GM20000 (cell line): ENCODE data around the gene LILRA2.
"Not testable (repeated sequence)": the region's sequence is repeated elsewhere in the genome, so short reads cannot be mapped to it uniquely, and the experiment has no call there.

Experiments
- DNase-seq: peaks from one replicate; pipeline ENCODE4 v3.0.0; 2012; ENCODE audit warnings: low spot score
- TF ChIP-seq, protein P1 (sequence below): IDR thresholded peaks from 2 replicates; pipeline ENCODE4 v1.5.1; 2012; ENCODE audit warnings: mild to moderate bottlenecking, control low read depth; ENCODE audit errors: extremely low read depth, missing control alignments

The LILRA2 gene

DNA sequence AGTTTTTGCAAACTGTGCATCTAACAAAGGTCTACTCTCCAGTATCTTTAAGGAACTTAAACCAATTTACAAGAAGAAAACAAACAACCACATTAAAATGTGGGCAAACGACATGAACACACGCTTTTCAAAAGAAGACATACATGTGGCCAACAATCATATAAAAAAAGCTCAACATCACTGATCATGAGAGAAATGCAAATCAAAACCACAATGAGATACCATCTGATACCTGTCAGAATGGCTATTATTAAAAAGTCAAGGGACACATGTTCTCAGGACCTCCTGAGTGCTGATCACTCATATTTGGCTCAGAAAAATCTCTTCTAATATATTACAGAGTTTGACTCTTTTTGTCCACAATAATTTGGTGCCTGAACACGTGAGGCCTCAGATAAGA lies 42.5 kb downstream of the LILRA2 start:
- no peak for DNase-seq
- TF ChIP-seq, protein P1, sequence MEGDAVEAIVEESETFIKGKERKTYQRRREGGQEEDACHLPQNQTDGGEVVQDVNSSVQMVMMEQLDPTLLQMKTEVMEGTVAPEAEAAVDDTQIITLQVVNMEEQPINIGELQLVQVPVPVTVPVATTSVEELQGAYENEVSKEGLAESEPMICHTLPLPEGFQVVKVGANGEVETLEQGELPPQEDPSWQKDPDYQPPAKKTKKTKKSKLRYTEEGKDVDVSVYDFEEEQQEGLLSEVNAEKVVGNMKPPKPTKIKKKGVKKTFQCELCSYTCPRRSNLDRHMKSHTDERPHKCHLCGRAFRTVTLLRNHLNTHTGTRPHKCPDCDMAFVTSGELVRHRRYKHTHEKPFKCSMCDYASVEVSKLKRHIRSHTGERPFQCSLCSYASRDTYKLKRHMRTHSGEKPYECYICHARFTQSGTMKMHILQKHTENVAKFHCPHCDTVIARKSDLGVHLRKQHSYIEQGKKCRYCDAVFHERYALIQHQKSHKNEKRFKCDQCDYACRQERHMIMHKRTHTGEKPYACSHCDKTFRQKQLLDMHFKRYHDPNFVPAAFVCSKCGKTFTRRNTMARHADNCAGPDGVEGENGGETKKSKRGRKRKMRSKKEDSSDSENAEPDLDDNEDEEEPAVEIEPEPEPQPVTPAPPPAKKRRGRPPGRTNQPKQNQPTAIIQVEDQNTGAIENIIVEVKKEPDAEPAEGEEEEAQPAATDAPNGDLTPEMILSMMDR: no peak

DNA sequence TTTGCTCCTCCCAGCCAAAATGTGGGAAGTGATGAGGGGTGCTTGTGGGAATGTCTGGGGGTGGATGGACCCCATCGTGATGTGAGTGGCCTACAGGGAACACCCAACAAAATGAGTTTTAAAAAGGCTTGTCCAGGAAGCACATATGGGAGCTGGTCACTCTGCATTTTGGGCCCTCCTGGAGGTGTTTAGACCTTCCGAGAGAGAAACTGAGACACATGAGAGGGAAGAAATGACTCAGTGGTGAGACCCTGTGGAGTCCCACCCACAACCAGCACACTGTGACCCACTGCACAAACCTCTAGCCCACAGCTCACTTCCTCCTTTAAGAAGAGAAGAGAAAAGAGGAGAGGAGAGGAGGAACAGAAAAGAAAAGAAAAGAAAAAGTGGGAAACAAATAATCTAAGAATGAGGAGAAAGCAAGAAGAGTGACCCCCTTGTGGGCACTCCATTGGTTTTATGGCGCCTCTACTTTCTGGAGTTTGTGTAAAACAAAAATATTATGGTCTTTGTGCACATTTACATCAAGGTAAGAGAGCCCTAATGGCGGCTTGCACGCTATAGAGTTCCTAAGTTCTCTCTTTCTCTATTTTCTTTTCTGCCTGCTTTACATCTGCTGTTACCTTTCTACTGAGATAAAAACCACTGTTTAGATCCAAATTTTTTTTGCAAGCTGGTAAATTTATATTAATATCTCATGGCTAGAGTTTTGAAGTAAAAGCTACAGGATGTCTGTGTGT lies 43.4 kb downstream of the LILRA2 start:
- DNase-seq: peak; percentile 64
- TF ChIP-seq, protein P1: no peak

DNA sequence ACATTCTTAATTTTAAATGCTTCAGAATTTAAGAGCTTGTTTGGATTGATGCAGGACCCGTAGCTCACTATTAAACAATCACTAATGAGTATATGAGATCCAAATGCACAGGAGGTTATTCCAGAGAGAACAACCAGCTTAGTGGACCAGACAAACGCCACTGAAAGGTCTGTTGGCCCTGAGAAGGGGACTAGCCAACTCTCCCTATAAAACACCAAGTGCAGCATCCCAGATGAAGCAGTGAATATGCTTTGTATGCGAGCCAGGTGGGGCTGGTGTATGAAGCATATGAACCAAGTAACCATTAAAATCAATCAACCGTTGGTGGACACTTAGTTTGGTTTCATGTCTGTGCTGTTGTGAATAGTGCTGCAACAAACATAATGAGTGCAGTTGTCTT lies 46.9 kb downstream of the LILRA2 start:
- TF ChIP-seq, protein P1: no peak
- no peak for DNase-seq

DNA sequence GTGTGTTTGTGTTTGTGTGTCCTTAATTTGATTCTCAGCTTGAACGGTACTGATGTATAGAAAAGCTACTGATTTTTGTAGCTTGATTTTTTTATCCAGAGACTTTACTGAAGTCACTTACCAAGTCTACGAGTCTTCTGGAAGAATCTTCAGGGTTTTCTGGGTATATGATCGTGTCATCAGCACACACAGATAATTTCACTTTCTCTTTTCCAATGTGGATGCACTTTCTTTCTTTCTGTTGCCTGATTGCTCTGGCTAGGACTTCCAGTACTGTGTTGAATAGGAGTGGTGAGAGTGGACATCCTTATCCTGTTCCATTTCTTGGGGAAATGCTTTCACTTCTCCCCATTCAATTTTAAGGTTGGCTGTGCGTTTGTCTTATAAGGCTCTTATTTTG lies 48.8 kb downstream of the LILRA2 start:
- TF ChIP-seq, protein P1: no peak
- DNase-seq: no peak

DNA sequence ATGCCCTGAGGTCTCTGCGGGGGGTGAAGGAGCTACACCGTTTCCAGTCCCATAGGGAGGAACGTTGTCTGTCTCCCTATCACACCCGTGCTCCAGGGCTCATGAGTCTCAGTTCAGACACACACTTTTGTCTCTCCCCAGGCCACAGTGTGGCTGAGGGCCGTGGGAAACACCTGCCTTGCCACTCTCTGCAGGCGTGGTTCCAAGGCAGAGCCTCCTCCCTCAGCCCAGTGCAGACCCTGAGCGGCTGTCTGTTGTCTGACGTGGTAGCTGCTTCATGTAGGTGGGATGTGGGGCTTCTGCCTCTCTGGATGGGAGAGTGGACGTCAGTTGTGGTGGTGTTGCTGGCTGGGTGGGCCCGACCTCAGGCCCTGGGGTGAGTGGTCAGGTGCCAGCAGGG lies 50.6 kb downstream of the LILRA2 start:
- not testable (repeated sequence) for DNase-seq

DNA sequence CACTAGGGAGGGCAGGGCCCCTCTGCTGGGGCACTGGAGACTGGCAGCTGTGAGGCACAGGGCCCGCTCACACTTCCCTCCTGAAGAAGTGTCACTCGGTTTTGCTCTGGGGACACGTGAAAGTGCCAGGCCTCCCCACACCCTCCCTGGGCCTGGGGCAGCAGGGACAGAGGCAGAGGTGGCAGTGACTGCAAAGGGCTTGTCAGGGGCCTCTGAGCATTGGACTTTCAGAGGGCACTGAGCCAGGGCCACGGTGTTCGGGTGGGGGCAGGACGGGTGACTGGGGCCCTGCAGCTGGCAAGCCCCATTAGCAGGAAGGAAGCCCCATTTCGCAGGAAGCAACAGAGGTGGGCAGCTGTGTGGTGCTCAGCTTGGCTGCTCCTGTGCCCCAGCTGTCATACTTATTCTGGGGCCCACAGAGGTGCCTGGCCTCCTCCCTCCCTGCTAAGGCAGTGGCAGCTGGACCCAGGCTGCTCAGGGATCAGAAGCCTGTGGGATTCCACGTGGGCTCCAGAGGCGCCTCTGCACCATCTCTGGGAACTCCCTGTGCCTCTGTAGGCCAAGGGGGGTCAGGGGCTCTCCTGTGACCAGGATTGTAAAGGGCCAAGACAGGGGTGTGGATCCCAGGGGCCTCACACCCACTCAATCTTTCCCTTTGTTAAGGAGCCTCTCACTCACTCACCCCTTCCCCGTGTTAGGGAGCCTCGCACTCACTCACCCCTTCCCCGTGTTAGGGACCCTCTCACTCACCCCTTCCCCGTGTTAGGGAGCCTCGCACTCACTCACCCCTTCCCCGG lies 51.5 kb downstream of the LILRA2 start:
- DNase-seq: not testable (repeated sequence)

DNA sequence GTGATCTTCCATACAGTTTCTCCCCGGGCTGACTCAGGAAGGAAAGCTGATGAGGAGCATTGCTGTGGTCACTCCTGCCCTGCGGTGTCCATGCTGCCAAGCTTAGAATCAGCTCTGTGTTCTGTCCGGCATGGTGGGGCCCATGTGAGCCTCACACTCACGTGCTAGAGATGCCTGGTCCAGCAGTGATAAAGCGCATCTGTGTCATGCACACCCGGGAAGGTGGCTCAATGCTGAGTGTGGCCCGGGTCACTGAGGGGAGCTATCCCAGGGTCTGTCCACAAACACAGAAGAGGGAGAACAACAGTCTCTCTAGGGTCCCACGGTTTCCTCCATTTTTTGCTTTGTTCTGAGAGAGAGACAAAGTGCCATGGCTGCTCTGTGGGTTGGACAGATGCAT lies 53.2 kb downstream of the LILRA2 start:
- TF ChIP-seq, protein P1: no peak
- no peak for DNase-seq

DNA sequence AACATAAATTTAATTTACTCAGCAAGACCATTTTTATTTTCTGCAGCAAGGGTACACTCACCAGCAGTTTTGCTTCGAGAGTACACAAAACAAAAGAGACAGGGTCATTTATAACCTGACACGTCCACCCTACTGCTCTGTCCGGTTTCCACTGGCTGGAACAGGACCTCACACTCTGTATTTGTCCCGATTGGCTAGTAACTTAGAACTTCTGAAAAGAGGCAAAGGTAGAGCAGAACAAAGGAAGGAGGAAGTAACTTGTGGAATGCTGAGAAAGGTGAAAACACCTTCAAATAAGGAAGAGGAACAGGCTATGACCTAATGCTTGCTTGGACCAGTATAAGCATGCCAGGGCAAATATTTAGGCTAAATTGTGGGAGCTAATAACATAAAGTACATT lies 54.3 kb downstream of the LILRA2 start:
- DNase-seq: not testable (repeated sequence)

DNA sequence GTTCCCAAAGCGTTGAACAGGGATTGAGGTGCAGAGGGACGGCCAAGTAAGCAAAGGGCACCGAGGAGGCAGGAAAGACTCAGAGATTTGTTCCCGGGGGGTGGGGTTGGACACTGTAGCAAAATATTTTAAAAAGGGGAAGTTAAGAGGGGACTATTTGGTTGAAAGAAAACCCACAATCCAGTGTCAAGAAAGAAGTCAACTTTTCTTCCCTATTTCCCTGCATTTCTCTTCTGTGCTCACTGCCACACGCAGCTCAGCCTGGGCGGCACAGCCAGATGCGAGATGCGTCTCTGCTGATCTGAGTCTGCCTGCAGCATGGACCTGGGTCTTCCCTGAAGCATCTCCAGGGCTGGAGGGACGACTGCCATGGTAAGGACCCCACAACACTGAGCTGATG lies 56.7 kb downstream of the LILRA2 start, which contains the start of gene LILRB1:
LILRB1 (plus strand) TSS at position 223 of the 400 bp plus-strand sequence. CDS start 590 bp downstream, outside the sequence.
- DNase-seq: not testable (repeated sequence)
